Body of pancreas (tissue), 4 donors: ENCODE results near the gene PPP6R1. TPM values are rescaled to one million over a fixed set of nuclear protein-coding genes. Genes with fewer than 3 reads are reported as not detected.
A peak's percentile ranks its signal among the peaks of the same experiment; 100 is the strongest.

Source experiments
- ATAC-seq: fragments of 150-250 bp; one replicate; pipeline ENCODE4 v1.9.1; 2016
- DNase-seq, 4 donors: peaks; one replicate each; pipeline ENCODE4 v3.0.0-alpha.2; 2019
- H3K27ac ChIP-seq, 4 donors: fragments of 200-600 bp; sonication (generic); 1 replicate in 3 of 4; 2 replicates in 1 of 4; pipeline versions ENCODE4 v1.5.1 to v1.6.1; 2016 to 2019; ENCODE audit warnings: mild to moderate bottlenecking in 1 of 4, mixed read lengths in 1 of 4, moderate library complexity in 1 of 4
- H3K27me3 ChIP-seq, 2 donors: fragments of 200-600 bp; sonication (generic); one replicate each; pipeline ENCODE4 v1.6.0; 2016; ENCODE audit warnings: mild to moderate bottlenecking in 1 of 2
- H3K36me3 ChIP-seq, 2 donors: fragments of 200-600 bp; sonication (generic); replicated peaks in 1 of 2; 2 replicates each; pipeline ENCODE4 v1.5.1; 2016; ENCODE audit warnings: low read depth in 2 of 2; ENCODE audit not compliant: insufficient read depth in 1 of 2
- H3K4me1 ChIP-seq: fragments of 200-600 bp; sonication (generic); one replicate; pipeline ENCODE4 v1.6.0; 2016
- H3K4me3 ChIP-seq, 2 donors: fragments of 200-600 bp; sonication (generic); 1 replicate in 1 of 2; 2 replicates in 1 of 2; pipeline ENCODE4 v1.5.1; 2016 to 2019
- H3K9me3 ChIP-seq, 3 donors: fragments of 200-600 bp; sonication (generic); 1 replicate in 2 of 3; 2 replicates in 1 of 3; pipeline ENCODE4 v1.5.1; 2016
- CTCF ChIP-seq, 7 experiments: fragments of 450-650 bp in 4 of 7; fragments of 200-600 bp in 3 of 7; sonication (generic) in 3 of 7; IDR thresholded peaks; one replicate each; pipeline ENCODE4 v1.5.1; 2016 to 2019; ENCODE audit warnings: antibody characterized with exemption in 7 of 7
- POLR2A ChIP-seq, 3 donors: fragments of 450-650 bp; IDR thresholded peaks; one replicate each; pipeline ENCODE4 v1.6.1; 2016; ENCODE audit warnings: antibody characterized with exemption in 3 of 3, mild to moderate bottlenecking in 2 of 3
- WGBS, 2 donors: methylation state at CpG; one replicate each; pipeline ENCODE4 v1.1.5; 2017; 5-methylcytosine and 5-hydroxymethylcytosine counted together
- intact Hi-C: fragments of 100-400 bp; cut with DNase I; formaldehyde crosslinking; loops from one replicate; pipeline ENCODE4 v1.15.1; 2023
- total RNA-seq, 2 donors: library from RNA; depleted of rRNA; stranded (reverse); fragments of >200 nt; gene quantifications; one replicate each; pipeline ENCODE4 v1.1.0, GENCODE V29; 2016

Gene PPP6R1
- total RNA-seq, 2 donors from 2014 or later: 19.2 to 20.8 TPM

GRCh38 chr19:55248704-55249103 lies 10.1 kb downstream of the PPP6R1 start:
- Histone ChIP-seq H3K4me3 (no peak overlapping the region), H3K36me3 (peaks cover 7 to 13% of the 10 kb centered on the region in 2 donors), H3K27me3 (no peaks in the 10 kb centered on the region), H3K9me3 (no peaks in the 10 kb centered on the region), H3K4me1 (no peaks in the 10 kb centered on the region), H3K27ac (no peak overlapping the region)
- intact Hi-C loops: no loop called here
- no peak for TF ChIP-seq CTCF (IDR thresholded peaks at IDR 0.05)
- TF ChIP-seq POLR2A (IDR thresholded peaks at IDR 0.05): no peak
- 76 to 88% methylated on average over 5 to 8 of the region's 9 CpGs for WGBS, 2 donors
- no peak for DNase-seq
- no peak for ATAC-seq

GRCh38 chr19:55248166-55248675 lies 10.6 kb downstream of the PPP6R1 start:
- Histone ChIP-seq H3K9me3 (no peaks in the 10 kb centered on the region), H3K4me3 (no peak overlapping the region), H3K36me3 (peaks cover 7 to 13% of the 10 kb centered on the region in 2 donors), H3K27ac (no peak overlapping the region), H3K27me3 (no peaks in the 10 kb centered on the region), H3K4me1 (no peaks in the 10 kb centered on the region)
- WGBS, 2 donors: 74 to 77% methylated on average over 4 to 10 of the region's 10 CpGs
- ATAC-seq: no peak
- no peak for DNase-seq
- intact Hi-C loops: no loop called here
- TF ChIP-seq POLR2A (IDR thresholded peaks at IDR 0.05) (no peak), CTCF (IDR thresholded peaks at IDR 0.05) (no peak)

DNA sequence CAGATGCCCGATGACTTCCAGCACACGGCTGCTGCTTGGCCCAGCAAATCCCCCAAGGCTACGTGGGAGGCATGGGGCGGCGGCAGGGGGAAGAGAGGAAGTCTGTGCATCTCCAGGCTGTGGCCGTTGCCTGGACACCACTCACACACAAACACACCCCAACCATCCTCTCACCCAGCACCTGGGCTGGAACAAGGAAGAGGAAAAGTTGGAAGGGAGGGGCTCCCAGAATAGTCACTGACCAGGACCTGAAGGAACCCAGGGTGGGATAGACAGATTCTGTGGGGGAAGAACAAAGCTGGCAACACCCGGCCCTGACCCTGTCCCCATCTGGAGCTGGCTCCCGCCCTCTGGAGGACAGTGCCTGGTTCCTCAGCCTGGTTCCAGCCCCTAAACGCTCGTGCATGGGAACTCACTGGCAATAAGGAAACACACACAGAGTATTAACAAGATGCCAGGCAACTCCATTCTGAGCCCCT lies 11.2 kb downstream of the PPP6R1 start:
- H3K4me3 ChIP-seq: no peak overlapping the region
- no peaks in the 10 kb centered on the region for H3K9me3 ChIP-seq
- peak in 1 of 4 donors; percentile 33 for DNase-seq
- no peaks in the 10 kb centered on the region for H3K4me1 ChIP-seq
- no peak for ATAC-seq
- intact Hi-C loops: no loop called here
- TF ChIP-seq POLR2A (IDR thresholded peaks at IDR 0.05) (no peak), CTCF (IDR thresholded peaks at IDR 0.05) (no peak)
- H3K27me3 ChIP-seq: no peaks in the 10 kb centered on the region
- peaks cover 8 to 14% of the 10 kb centered on the region in 2 donors for H3K36me3 ChIP-seq
- WGBS, 2 donors: 68 to 80% methylated on average over 6 to 10 of the region's 10 CpGs
- H3K27ac ChIP-seq: no peak overlapping the region

- DNase-seq: no peak
- no peak for ATAC-seq
These were observed 12.1 kb downstream of the PPP6R1 start for GRCh38 chr19:55246462-55247451.

More at GRCh38 chr19:55246462-55247451, 12.1 kb downstream of the PPP6R1 start:
- peaks cover 17 to 23% of the 10 kb centered on the region in 2 donors for H3K36me3 ChIP-seq
- no peaks in the 10 kb centered on the region for H3K9me3 ChIP-seq
- no peaks in the 10 kb centered on the region for H3K27me3 ChIP-seq
- TF ChIP-seq CTCF (IDR thresholded peaks at IDR 0.05) (no peak), POLR2A (IDR thresholded peaks at IDR 0.05) (no peak)
- H3K27ac ChIP-seq: no peak overlapping the region
- intact Hi-C loops: no loop called here
- H3K4me1 ChIP-seq: no peaks in the 10 kb centered on the region
- H3K4me3 ChIP-seq: no peak overlapping the region
- 86 to 91% methylated on average over 31 to 37 of the region's 40 CpGs for WGBS, 2 donors
